ENCODE measurements around the gene CGB7. TPM values are rescaled to one million over a fixed set of nuclear protein-coding genes. Genes with fewer than 3 reads are reported as not detected.

Gene CGB7
- polyA plus RNA-seq (ENCODE audit: insufficient read length in 3 of 3), result 1 to 10 TPM; 1.2 to 1.6 (median 1.5) TPM
- long read RNA-seq, donor 1, partial matches to known transcripts, result 0 of 1 reads
- long read RNA-seq, donor 1, other reads (novel, unspliced or antisense), result 0 of 1 reads
- long read RNA-seq, donor 2, result 0 reads
- long read RNA-seq, donor 3, result 0 reads
- long read RNA-seq, donor 4, result 0 reads
- long read RNA-seq, donor 5, result 0 reads
- long read RNA-seq, donor 6, result 0 reads
- long read RNA-seq, donor 7, partial matches to known transcripts, result 0 of 1 reads
- long read RNA-seq, donor 7, other reads (novel, unspliced or antisense), result 0 of 1 reads
- long read RNA-seq, donor 8, result 0 reads
- long read RNA-seq, donor 9, result 0 reads
- long read RNA-seq, donor 10, result 0 reads
- long read RNA-seq, donor 11, result 0 reads
- long read RNA-seq, donor 12, result 0 reads
- long read RNA-seq, donor 13, partial matches to known transcripts, result 0 of 1 reads
- long read RNA-seq, donor 13, other reads (novel, unspliced or antisense), result 0 of 1 reads
- long read RNA-seq, donor 14, result 0 reads
- long read RNA-seq, donor 15, result 0 reads
- long read RNA-seq, donor 16, result 0 reads

- peak in 3 of 11 donors; percentile 52 to 62 (median 53) for DNase-seq (ENCODE audit: extremely low read depth in 1 of 11, low read depth in 9 of 11, low spot score in 4 of 11)
Measured at GRCh38 chr19:49057636-49058234, at the start of gene CGB7. Gene CGB7 (minus strand): TSS chr19:49057749. CDS start chr19:49055375, 2,374 bp downstream.

DNA sequence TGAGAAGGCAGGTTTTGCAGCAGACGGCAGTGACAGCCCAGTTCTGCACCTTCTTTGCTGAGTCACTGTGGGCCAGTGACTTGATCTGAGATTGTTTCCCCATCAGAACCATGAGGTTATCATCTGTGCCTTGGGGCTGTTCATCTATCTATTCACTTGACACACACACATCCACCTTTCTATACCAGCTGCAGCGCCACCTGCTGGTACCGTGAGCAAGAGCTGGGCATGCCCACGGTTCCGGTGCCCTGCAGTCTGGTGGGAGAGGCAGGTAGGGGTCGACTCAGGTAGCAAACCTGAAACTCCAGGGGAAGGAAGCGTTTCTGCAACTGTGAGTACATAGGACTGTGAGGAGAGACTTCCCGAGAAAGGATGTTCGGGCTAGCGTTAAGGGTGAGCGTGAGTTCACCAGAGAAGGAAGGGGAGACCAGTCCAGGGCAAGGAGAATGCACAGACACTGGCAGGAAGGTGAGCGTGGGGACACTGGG is 49.1 kb upstream of the CGB7 start:
- peak in 1 of 11 donors; percentile 38 for DNase-seq (ENCODE audit: extremely low read depth in 1 of 11, low read depth in 9 of 11, low spot score in 4 of 11)

GRCh38 chr19:49104229-49104864 is 46.8 kb upstream of the CGB7 start:
- DNase-seq (ENCODE audit: extremely low read depth in 1 of 11, low read depth in 9 of 11, low spot score in 4 of 11), result peak in 3 of 11 donors; percentile 43 to 57 (median 48)

DNA sequence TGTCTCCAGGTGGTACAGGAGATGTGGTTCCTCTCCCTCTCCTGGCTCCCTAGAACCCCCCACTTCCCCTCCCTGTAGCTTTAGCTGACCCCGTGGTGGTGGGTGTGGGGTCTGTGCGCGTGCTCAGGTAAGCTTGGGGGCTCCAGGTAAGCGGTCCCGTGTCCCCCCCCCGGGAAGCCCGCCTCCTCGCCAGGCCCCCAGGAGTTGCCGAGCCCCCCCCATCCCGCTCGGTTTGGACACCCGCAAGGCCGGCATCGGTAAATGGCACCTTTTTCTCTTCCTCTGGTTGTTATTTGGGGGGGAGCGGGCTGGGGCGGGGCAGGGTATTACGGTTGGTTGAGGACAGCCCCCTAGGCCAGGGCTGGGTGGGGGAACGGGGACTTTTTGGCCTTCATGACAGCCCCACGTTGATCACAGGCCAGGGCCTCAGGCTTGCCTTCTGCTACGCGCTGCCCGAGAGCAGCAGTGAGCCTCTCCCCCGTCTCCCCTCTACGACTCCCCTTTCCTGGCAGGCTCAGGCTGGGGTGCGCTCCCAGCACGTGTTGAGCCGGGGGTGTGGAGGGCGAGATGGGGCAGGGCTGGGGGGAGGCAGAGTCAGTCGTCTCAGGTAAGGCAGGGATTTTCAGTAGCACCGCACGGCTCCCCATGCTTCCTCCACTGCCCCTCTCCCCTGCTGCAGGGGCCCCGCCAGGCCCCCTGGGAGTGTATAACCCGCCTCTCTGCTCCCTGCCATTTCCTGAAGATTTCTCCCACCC is 46.0 kb upstream of the CGB7 start:
- no peak for DNase-seq (ENCODE audit: extremely low read depth in 1 of 11, low read depth in 9 of 11, low spot score in 4 of 11)

- no peak for DNase-seq (ENCODE audit: extremely low read depth in 1 of 11, low read depth in 9 of 11, low spot score in 4 of 11)
Measured at GRCh38 chr19:49102303-49102702, 44.8 kb upstream of the CGB7 start.

DNA sequence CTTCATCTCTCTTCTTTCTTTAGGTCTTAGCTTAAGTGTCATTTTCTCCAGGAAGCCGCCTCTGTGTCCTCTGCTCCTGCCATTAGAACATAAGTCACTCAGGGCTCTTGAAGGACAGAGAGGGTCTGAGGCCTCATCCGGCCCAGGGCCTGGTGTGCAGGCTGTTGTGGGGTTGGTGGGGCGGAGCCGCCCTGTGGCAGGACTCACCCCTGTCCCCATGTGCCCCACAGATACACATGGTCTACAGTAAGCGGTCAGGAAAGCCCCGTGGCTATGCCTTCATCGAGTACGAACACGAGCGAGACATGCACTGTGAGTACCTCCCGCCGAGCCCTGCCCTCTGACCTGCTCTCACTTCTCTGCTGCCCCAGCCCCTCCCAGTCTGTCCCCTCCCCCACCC is 43.6 kb upstream of the CGB7 start:
- no peak for DNase-seq (ENCODE audit: extremely low read depth in 1 of 11, low read depth in 9 of 11, low spot score in 4 of 11)

- DNase-seq (ENCODE audit: extremely low read depth in 1 of 11, low read depth in 9 of 11, low spot score in 4 of 11), result no peak
Measured at GRCh38 chr19:49098795-49099194, 41.2 kb upstream of the CGB7 start.

DNA sequence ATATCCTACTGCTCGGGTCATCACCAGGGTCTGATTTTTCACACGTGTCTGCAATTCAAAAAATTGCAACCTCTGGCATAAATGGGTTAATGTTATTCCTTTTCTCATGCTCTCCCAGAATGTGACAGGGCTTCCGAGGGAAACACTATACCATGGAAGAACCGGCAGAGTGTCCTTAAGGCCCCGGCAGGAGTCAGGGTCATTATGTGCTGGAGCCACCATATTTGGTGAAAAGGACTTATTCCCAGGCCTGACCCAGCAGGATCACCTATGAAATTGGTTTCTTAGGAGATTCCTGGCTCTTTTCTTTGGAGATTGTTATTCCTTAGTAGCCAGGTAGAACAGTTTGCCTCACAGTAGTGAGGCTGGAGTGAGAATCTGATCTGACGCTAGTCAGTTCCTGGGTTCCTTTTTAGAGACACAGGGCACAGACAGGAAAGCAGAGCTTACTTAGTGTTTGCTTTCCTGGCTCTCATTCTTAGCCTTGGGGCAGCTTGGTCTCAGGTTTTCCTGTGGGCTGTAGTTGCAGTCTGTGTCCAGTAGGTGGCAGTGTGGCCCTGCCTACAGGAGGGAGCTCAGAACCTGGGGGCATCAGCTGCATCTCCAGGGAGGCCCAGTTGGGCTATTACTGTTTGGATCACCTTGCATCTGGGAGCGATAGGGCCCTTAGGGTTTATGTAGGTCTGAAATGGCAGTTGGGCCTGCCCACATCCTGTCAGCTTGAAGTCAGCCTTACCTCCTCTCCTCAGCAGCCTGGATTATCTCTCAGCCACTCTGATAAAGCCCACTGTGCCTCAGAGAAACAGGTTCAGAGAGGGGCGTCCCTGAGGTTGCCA is 40.1 kb upstream of the CGB7 start:
- DNase-seq (ENCODE audit: extremely low read depth in 1 of 11, low read depth in 9 of 11, low spot score in 4 of 11), result peak in 4 of 11 donors; percentile 54 to 65 (median 64)

DNA sequence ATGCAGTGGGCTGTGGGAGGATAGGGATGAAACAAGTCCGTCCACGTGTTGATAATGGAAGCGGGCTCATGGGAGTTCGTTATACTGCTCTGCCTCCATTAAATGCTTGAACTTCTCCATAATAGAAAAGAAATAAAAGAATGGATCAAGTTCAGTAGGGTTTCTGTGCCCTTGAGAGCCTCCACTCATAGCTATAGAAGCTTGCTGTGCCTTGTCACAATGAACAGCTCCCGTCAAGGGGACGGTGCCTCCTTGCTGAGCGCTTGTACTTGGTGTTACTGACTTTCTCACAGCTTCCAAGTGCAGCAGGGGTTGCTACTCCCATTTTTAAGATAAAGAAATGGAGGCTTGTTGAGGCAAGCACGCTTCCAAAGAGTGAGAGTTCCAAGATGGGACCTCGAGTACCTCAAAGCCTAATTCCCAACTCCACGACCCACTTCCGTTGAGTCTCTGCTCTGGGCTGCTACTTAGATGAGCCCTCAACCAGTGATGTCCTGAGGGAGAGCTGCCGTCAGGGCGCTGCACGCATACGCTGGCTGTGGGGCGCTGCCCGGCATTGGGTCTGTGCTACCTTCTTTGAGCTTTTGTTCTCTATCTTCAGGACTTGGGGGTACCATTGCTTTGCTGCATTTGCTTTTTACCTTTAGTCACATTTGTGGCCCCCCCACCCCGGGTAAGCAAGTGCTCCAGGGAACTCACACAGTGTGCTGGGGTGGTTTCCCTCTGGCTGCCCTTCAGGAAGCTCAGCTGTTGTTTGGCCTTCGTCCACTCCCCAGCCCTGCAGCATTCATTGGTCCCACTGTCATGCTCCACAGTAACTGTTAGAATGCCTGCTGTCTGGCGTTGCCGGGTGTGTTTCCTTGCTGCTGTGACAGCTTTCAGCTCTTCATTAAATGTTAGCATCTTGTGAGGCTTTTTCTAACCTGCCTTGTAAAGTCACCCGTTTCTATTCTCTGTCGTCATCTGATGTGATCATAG is 37.2 kb upstream of the CGB7 start:
- no peak for DNase-seq (ENCODE audit: extremely low read depth in 1 of 11, low read depth in 9 of 11, low spot score in 4 of 11)

DNA sequence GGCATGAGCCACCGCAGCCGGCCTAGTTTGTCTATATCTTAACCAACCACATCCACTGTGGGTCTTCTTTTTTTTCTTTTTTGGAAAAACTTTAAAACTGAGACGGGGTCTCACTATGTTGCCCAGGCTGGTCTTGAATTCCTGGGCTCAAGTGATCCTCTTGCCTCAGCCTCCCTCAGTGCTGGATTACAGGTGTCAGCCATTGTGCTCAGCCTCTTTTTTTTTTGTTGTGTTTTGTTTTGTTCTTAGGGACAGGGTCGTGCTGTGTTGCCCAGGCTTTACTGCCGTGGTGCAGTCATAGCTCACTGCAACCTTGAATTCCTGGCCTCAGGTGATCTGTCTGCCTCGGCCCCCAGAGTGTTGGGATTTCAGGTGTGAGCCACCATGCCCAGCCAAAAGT is 35.1 kb upstream of the CGB7 start:
- no peak for DNase-seq (ENCODE audit: extremely low read depth in 1 of 11, low read depth in 9 of 11, low spot score in 4 of 11)

GRCh38 chr19:49091391-49092038 is 34.0 kb upstream of the CGB7 start:
- DNase-seq (ENCODE audit: extremely low read depth in 1 of 11, low read depth in 9 of 11, low spot score in 4 of 11), result no peak

- DNase-seq (ENCODE audit: extremely low read depth in 1 of 11, low read depth in 9 of 11, low spot score in 4 of 11), result no peak
Measured at GRCh38 chr19:49086296-49086695, 28.7 kb upstream of the CGB7 start.

- DNase-seq (ENCODE audit: extremely low read depth in 1 of 11, low read depth in 9 of 11, low spot score in 4 of 11), result no peak
Measured at GRCh38 chr19:49085868-49086232, 28.3 kb upstream of the CGB7 start.

GRCh38 chr19:49085020-49085867 is 27.7 kb upstream of the CGB7 start, which contains the start of gene SNRNP70:
Gene SNRNP70 (plus strand): TSS chr19:49085451. CDS start chr19:49086415, 964 bp downstream.
- peak; percentile 96 to 100 (median 99) for DNase-seq (ENCODE audit: extremely low read depth in 1 of 11, low read depth in 9 of 11, low spot score in 4 of 11)

DNA sequence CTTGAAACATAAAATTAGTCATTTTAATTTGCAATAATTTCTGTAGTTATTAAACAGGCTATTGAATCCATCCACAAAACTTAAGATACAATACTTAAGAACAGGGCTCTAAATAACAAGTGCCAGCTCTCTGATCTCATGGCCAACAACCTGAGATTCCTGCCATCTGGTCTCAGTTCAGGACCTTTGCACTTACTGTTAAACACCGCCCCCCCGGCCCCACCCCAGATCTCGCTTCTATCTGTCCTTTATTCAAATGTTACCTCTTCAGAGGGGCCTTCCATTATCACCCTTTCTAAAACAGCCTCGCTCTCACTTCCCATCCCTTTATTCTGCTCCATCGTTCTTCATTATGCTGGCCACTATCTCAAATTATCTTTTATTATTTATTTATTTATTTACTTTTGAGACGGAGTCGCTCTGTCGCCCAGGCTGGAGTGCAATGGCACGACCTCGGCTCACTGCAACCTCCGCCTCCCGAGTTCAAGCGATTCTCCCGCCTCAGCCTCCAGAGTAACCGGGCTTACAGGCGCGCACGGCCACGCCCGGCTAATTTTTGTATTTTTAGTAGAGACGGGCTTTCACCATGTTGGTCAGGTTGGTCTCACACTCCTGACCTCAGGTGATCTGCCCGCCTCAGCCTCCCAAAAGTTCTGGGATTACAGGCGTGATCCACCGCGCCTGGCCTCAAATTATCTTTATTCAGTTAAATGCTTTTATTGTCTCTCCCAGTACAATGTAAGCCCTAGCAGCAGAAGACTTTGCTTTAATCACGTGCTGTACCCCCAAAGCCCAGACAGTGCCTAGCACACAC is 26.9 kb upstream of the CGB7 start:
- DNase-seq (ENCODE audit: extremely low read depth in 1 of 11, low read depth in 9 of 11, low spot score in 4 of 11), result no peak
